ENCODE data around the gene CLDND2.

The CLDND2 gene

GRCh38 chr19:51327066-51328001, 41.5 kb downstream of the CLDND2 start:
- peak; percentile 73 for DNase-seq

GRCh38 chr19:51326216-51327065, 42.4 kb downstream of the CLDND2 start:
- DNase-seq: no peak

GRCh38 chr19:51325161-51325976, 43.4 kb downstream of the CLDND2 start:
- no peak for DNase-seq

GRCh38 chr19:51324167-51324481, 44.7 kb downstream of the CLDND2 start:
- DNase-seq: no peak

- DNase-seq: no peak
These were observed 45.2 kb downstream of the CLDND2 start for GRCh38 chr19:51323481-51324166.

- DNase-seq: no peak
These were observed 47.0 kb downstream of the CLDND2 start for GRCh38 chr19:51321799-51322198.

GRCh38 chr19:51320280-51320657, 48.5 kb downstream of the CLDND2 start:
- no peak for DNase-seq

GRCh38 chr19:51319649-51320279, 49.0 kb downstream of the CLDND2 start:
- no peak for DNase-seq

GRCh38 chr19:51318687-51319648, 49.8 kb downstream of the CLDND2 start:
- DNase-seq: no peak

GRCh38 chr19:51317968-51318367, 50.8 kb downstream of the CLDND2 start:
- DNase-seq: no peak

- peak; percentile 56 for DNase-seq
These were observed 51.4 kb downstream of the CLDND2 start for GRCh38 chr19:51317376-51317775.
